GM19452 (cell line): ENCODE data around the gene KRT82.

Experiments
- ATAC-seq: cut with Tn5 transposase; IDR thresholded peaks from one replicate; pipeline ENCODE4 v1.9.1; 2021; ENCODE audit not compliant: unreplicated experiment

Gene KRT82

DNA sequence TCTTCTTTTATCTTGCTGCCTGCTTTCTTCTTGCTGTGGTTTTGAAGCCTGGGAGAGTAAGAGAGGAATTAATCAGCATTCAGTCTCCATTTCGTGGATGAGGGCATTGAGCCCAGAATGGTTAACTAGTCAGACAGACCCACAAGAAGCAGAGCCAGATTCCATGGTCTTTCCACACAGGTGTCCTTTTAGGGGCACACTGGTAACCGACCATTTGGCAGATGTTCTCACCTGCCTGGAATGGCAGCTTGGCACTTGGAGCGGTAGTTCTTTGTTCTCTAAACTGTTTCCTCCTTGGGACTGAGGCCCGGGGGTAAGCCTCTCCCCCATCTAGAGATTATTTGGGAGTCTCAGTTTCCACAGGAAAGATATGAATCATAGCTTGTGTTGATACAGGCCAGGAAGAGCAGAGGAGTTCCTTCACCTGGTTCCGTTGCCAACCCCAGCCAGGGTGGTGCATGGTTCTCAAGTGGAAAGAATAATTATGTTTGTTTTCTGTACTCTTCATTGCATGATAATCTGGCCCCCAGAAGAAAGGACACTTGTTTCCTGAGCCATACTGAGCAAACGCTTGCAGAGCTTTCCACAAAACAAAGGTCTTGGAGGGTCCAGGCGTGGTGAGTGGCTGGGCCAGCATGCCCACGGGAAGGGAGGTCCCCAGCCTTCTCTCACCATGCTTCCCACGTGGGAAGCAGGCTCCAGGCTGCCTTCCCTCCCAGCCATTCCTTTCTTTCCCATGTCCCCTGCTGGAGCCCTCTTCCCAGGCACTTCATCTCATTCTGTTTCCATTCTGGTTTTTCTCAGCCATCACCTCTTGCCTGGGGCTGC lies 30.1 kb upstream of the KRT82 start:
- no peak for ATAC-seq

GRCh38 chr12:52435659-52435999 lies 29.5 kb upstream of the KRT82 start:
- no peak for ATAC-seq

DNA sequence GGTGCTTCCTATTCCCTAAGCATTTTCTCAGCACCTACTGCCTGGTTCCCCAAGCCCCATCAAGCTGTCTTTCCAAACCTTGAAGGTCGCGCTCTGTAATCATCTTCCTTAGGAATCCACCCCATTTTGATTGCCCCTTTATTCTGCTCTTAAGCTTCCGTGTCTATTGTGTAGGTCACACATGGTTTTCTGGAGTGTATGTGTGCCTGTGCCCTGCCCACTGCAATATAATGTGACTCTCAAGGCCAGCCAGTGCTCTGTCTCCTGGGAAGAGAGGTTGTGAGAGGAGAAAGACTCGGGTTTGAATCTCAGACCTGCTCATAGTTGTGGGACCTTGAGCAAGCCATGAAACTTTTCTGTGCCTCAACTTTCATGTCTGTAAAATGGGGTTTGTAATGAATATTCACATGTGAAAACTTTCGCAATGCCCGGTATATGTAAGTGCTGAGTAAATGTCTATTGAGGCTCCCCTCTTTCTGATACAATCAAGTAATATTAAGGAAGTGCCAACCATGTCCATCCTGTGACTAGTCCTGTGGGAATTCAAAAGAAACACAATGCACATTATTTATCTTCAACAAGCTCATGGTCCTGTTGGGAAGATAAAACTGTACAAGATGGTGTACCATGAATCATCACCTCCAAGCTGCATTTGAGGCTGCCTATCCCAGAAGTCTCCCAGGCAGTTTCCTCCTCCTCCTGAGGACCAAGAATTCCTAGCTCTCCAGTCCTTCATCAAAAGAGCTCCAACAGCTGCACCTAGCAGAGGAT lies 28.8 kb upstream of the KRT82 start:
- no peak for ATAC-seq

- no peak for ATAC-seq
Observed at GRCh38 chr12:52434081-52434733, 28.1 kb upstream of the KRT82 start, which contains the start of gene KRT75. KRT75 (minus strand) TSS chr12:52434371; CDS start chr12:52434304, 67 bp downstream.

DNA sequence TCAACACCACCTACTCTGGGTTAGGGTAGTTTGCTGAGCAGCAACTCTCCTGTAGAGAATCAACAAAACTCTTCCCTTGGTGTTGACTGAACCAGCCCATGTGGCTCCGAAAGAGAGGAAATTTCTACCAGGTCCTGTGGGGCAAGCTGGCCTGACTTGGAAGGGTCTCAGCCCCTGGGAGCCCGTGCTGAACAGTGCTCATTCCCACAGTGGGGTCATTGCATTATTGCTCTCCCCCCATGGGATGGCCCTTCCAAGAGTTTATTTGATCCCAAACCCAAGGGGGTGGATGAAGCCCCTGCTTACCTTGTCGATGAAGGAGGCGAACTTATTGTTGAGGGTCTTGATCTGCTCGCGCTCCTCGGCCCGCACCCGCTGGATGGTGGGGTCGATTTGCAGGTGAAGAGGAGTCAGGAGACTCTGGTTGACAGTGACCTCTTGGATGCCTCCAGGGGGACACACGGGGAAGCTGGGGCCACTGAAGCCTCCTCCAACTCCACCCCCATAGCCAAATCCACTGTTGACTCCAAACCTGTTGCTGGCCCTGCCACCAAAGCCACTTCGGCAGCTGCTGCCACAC lies 27.5 kb upstream of the KRT82 start:
- no peak for ATAC-seq

GRCh38 chr12:52432559-52433207 lies 26.5 kb upstream of the KRT82 start:
- ATAC-seq = no peak

DNA sequence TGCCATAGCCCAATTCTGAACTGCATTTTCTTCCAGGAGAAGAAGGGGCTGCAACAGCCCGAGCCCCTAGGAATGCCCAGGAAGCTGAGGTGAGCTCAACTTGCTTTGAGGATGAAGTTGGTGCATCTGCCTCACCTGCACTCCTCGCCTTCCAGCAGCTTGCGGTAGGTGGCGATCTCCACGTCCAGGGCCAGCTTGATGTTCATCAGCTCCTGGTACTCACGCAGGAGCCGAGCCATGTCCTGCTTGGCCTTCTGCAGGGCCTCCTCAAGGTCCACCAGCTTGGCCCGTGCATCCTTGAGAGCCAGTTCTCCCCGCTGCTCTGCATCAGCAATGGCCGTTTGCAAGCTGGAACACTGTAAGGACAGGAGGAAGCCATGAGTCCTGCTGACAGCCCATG lies 22.0 kb upstream of the KRT82 start:
- ATAC-seq = no peak

- ATAC-seq = no peak
Observed at GRCh38 chr12:52427083-52427482, 20.9 kb upstream of the KRT82 start.

- ATAC-seq = no peak
Observed at GRCh38 chr12:52426034-52426433, 19.9 kb upstream of the KRT82 start.

- no peak for ATAC-seq
Observed at GRCh38 chr12:52425466-52425865, 19.3 kb upstream of the KRT82 start.

- ATAC-seq = no peak
Observed at GRCh38 chr12:52423661-52424500, 17.7 kb upstream of the KRT82 start.

DNA sequence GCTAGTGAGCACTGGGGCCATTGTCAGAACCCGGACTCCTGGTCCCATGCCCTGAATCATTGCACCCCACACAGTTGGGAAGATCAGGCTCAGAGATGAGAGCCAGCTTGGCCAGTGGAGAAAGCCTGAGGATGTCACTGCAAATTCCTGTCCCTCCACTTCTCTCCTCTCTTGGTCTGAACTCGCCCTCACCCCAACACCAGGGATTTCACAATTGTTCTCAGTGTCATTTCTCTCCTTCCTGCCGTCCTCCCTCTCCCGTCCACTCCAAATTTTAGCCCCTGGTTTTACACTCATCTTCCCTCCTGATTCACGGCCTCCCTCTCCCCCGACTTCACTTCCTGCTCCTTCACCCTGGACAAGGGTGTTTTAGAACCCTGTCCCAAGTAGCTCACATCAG lies 16.9 kb upstream of the KRT82 start:
- ATAC-seq = no peak

- no peak for ATAC-seq
Observed at GRCh38 chr12:52419656-52420055, 13.5 kb upstream of the KRT82 start.

DNA sequence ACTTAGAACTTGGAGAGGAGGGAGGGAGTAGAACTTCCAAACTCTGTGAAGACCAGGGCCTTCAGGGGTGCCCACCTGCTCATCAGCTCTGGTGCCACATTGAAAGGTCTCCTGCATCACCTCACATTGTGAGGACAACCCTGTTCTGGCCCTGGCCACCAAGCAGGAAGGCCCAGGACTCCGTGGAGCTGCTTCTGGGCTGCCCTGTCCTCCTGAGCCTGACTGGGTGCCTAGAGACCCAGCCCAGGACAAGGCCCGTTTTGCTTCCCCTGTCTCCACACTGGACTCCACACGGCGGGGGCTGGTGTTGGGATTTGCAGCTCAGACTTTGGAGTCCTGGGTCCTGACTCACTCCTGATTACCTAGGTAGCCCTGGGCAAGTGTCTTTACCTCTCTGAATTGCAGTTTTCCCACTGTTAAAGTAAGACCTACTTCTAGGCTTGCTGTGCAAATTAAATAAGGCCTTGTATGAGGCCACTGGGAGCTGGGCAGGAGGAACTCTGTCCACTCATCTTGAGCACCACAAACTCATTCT lies 12.5 kb upstream of the KRT82 start:
- ATAC-seq = no peak

DNA sequence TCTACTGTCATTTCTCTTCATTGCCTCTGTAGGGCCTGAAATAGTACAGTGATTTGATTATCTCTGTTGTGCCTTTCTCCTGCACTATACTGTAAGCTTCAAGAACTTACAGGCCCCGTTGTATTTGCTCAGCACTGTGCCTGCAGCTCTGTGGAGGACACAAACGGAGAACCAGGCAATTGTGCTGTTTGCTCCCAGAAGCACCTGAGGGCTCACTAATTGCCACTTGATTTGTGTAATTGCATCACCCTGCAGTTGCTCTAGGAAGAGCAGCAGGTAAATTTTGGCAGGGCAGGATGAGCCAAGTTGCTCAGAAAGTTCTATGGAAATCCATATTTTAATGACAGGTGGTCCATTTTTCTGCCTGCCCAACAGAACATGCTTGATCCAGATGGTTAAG lies 11.6 kb upstream of the KRT82 start:
- no peak for ATAC-seq

DNA sequence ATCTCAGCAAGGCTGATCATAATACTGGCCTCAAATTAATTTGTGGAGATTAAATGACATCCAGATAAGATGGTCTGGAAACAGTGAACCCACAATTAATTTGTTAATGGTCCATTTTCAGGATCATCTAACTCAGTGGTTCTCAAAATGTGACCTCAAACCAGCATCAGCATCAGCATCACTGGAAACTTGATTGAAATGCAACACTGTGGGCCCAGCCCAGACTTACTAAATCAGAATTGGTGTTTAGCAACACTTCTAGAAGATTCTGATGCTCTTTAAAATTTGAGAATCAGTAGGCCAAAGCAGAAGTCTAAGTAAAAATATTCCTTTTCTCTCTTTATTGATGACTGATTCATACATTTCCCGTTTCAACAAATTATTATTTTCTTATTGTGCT lies 10.7 kb upstream of the KRT82 start:
- ATAC-seq = no peak

DNA sequence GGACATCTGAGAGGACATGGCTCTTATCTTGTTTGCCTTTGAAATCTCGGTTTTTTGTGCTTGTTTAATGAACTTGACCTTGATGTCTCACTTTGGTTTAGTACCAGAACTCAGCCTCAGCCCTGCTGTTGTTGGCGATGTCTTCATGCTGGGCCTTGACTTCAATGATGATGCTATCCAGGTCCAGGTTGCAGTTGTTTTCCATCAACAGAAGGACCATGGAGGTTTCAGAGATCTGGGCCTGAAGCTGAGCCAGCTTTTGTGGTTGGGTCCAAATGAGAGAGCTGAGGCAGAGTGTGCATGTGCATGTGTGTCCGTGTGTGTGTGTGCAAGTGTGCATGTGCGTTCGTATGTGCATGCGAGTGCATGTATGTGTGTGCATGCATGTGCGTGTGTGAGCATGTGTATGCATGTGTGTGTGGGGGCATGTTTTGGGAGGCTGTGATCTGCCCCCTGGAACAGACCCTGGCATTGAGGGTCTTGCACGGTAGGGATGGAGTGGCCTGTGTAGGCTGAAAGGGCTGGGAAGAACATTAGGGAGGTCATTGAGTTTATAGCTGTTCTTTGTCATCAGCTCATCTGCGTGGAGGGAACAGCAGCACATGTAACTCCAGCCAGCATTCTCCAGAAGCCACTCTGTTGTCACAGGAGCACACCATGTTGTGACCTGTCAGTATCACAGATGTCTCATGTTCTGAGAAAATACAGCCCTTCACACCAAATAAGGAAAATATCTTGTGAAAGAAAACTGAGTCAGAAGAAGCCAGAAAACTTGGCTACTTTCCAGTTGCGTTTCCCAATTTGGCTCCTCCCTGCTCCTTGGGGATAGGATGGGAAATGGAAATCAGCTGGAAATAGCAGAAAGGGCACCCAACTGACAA lies 10.0 kb upstream of the KRT82 start:
- ATAC-seq = no peak

DNA sequence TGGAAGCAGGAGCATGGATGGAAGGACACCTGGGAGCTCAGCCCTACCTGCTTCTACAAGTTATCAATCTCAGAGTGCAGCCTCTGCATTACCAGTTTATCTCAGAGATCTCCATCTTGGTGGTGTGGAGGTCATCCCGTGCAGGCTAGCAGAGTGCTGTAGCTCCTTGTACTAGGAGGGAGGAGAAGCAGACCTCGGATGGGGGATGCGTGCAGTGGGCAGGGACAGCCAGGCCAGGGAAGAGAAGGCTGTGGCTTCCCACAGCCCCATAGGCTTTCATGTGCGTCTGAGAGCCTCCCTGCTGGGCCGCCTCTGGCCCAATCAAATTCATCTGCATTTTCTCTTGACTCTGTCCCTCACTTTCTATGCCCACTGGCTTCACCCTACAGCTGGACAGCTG lies 8.8 kb upstream of the KRT82 start:
- no peak for ATAC-seq

- ATAC-seq = no peak
Observed at GRCh38 chr12:52413782-52414345, 7.7 kb upstream of the KRT82 start.
